Activated naive CD8-positive, alpha-beta T cell treated with anti-CD3 and anti-CD28 coated beads, Interleukin-2, amount 50 U/mL, for 24 hours (primary cell): ENCODE measurements around the gene GAP43.

Experiments used
- ATAC-seq: fragments of 150-1000 bp; cut with Tn5 transposase; one replicate; pipeline ENCODE4 v1.10.0; 2021
- DNase-seq: peaks from one replicate; pipeline ENCODE4 v3.0.0; 2021
- H3K27ac Mint-ChIP-seq: one replicate; pipeline ENCODE4 v1.8.0; 2021; ENCODE audit warnings: mild to moderate bottlenecking, mixed read lengths
- H3K27me3 Mint-ChIP-seq: one replicate; pipeline ENCODE4 v1.8.0; 2021; ENCODE audit warnings: mixed read lengths
- H3K36me3 Mint-ChIP-seq: one replicate; pipeline ENCODE4 v1.8.0; 2021; ENCODE audit warnings: low read depth, mixed read lengths
- H3K4me1 Mint-ChIP-seq: one replicate; pipeline ENCODE4 v1.8.0; 2021; ENCODE audit warnings: mixed read lengths
- H3K4me3 Mint-ChIP-seq: one replicate; pipeline ENCODE4 v1.8.0; 2021; ENCODE audit warnings: mild to moderate bottlenecking, moderate library complexity, mixed read lengths
- H3K9me3 Mint-ChIP-seq: one replicate; pipeline ENCODE4 v1.8.0; 2021; ENCODE audit warnings: mixed read lengths

GAP43 gene

GRCh38 chr3:115691964-115692363, 68.7 kb downstream of the GAP43 start:
- Mint-ChIP-seq H3K27me3 (peaks cover 6% of the 10 kb centered on the region), H3K4me3 (no peak overlapping the region), H3K9me3 (no peaks in the 10 kb centered on the region), H3K27ac (no peak overlapping the region), H3K4me1 (no peaks in the 10 kb centered on the region), H3K36me3 (no peaks in the 10 kb centered on the region)
- DNase-seq (no peak), ATAC-seq (no peak)

- DNase-seq (peak; percentile 68), ATAC-seq (peak; percentile 87)
- Mint-ChIP-seq H3K9me3 (no peaks in the 10 kb centered on the region), H3K27ac (no peak overlapping the region), H3K36me3 (no peaks in the 10 kb centered on the region), H3K4me1 (no peaks in the 10 kb centered on the region), H3K4me3 (no peak overlapping the region), H3K27me3 (peaks cover 6% of the 10 kb centered on the region)
These were observed 69.7 kb downstream of the GAP43 start for GRCh38 chr3:115692887-115693524.

- Mint-ChIP-seq H3K4me3 (no peak overlapping the region), H3K27me3 (peaks cover 7% of the 10 kb centered on the region), H3K36me3 (no peaks in the 10 kb centered on the region), H3K9me3 (no peaks in the 10 kb centered on the region), H3K27ac (no peak overlapping the region), H3K4me1 (no peaks in the 10 kb centered on the region)
- ATAC-seq (no peak), DNase-seq (no peak)
These were observed 70.6 kb downstream of the GAP43 start for GRCh38 chr3:115693868-115694267.

- no peak overlapping the region for H3K4me3 Mint-ChIP-seq
- ATAC-seq: no peak
- H3K27ac Mint-ChIP-seq: no peak overlapping the region
- no peak for DNase-seq
- no peaks in the 10 kb centered on the region for H3K4me1 Mint-ChIP-seq
- H3K27me3 Mint-ChIP-seq: peaks cover 7% of the 10 kb centered on the region
- no peaks in the 10 kb centered on the region for H3K36me3 Mint-ChIP-seq
- H3K9me3 Mint-ChIP-seq: no peaks in the 10 kb centered on the region
These were observed 71.8 kb downstream of the GAP43 start for GRCh38 chr3:115695090-115695489.

- Mint-ChIP-seq H3K27me3 (peaks cover 7% of the 10 kb centered on the region), H3K36me3 (no peaks in the 10 kb centered on the region), H3K4me1 (no peaks in the 10 kb centered on the region), H3K9me3 (no peaks in the 10 kb centered on the region), H3K4me3 (no peak overlapping the region), H3K27ac (no peak overlapping the region)
- DNase-seq (no peak), ATAC-seq (no peak)
These were observed 74.1 kb downstream of the GAP43 start for GRCh38 chr3:115697263-115698053.

GRCh38 chr3:115698851-115699591, 75.7 kb downstream of the GAP43 start:
- no peak overlapping the region for H3K27ac Mint-ChIP-seq
- no peaks in the 10 kb centered on the region for H3K9me3 Mint-ChIP-seq
- ATAC-seq (no peak), DNase-seq (no peak)
- no peaks in the 10 kb centered on the region for H3K4me1 Mint-ChIP-seq
- H3K27me3 Mint-ChIP-seq: peaks cover 7% of the 10 kb centered on the region
- no peaks in the 10 kb centered on the region for H3K36me3 Mint-ChIP-seq
- H3K4me3 Mint-ChIP-seq: no peak overlapping the region

GRCh38 chr3:115699706-115700105, 76.4 kb downstream of the GAP43 start:
- Mint-ChIP-seq H3K9me3 (no peaks in the 10 kb centered on the region), H3K36me3 (no peaks in the 10 kb centered on the region)
- no peak for ATAC-seq

GRCh38 chr3:115702598-115702997, 79.3 kb downstream of the GAP43 start:
- DNase-seq (no peak), ATAC-seq (no peak)
- H3K4me1 Mint-ChIP-seq: no peaks in the 10 kb centered on the region
- peaks cover 5% of the 10 kb centered on the region for H3K27me3 Mint-ChIP-seq
- H3K27ac Mint-ChIP-seq: no peak overlapping the region
- no peaks in the 10 kb centered on the region for H3K9me3 Mint-ChIP-seq
- H3K36me3 Mint-ChIP-seq: no peaks in the 10 kb centered on the region
- no peak overlapping the region for H3K4me3 Mint-ChIP-seq

More at GRCh38 chr3:115699706-115700105, 76.4 kb downstream of the GAP43 start:
- peaks cover 7% of the 10 kb centered on the region for H3K27me3 Mint-ChIP-seq
- no peak overlapping the region for H3K4me3 Mint-ChIP-seq
- no peak for DNase-seq
- H3K27ac Mint-ChIP-seq: no peak overlapping the region
- no peaks in the 10 kb centered on the region for H3K4me1 Mint-ChIP-seq

GRCh38 chr3:115704661-115705338, 81.5 kb downstream of the GAP43 start:
- H3K4me3 Mint-ChIP-seq: no peak overlapping the region
- no peaks in the 10 kb centered on the region for H3K9me3 Mint-ChIP-seq
- no peak for ATAC-seq
- H3K27me3 Mint-ChIP-seq: peaks cover 10% of the 10 kb centered on the region
- no peaks in the 10 kb centered on the region for H3K36me3 Mint-ChIP-seq
- H3K4me1 Mint-ChIP-seq: no peaks in the 10 kb centered on the region
- DNase-seq: no peak
- no peak overlapping the region for H3K27ac Mint-ChIP-seq

- no peak for DNase-seq
- H3K9me3 Mint-ChIP-seq: no peaks in the 10 kb centered on the region
- no peaks in the 10 kb centered on the region for H3K36me3 Mint-ChIP-seq
- H3K4me1 Mint-ChIP-seq: no peaks in the 10 kb centered on the region
- H3K27me3 Mint-ChIP-seq: peaks cover 10% of the 10 kb centered on the region
- H3K4me3 Mint-ChIP-seq: no peak overlapping the region
- no peak overlapping the region for H3K27ac Mint-ChIP-seq
- ATAC-seq: no peak
These were observed 83.1 kb downstream of the GAP43 start for GRCh38 chr3:115706311-115706829.

GRCh38 chr3:115708540-115708939, 85.2 kb downstream of the GAP43 start:
- peaks cover 15% of the 10 kb centered on the region for H3K27me3 Mint-ChIP-seq
- DNase-seq (no peak), ATAC-seq (no peak)
- no peaks in the 10 kb centered on the region for H3K9me3 Mint-ChIP-seq
- H3K36me3 Mint-ChIP-seq: no peaks in the 10 kb centered on the region
- no peak overlapping the region for H3K27ac Mint-ChIP-seq
- no peaks in the 10 kb centered on the region for H3K4me1 Mint-ChIP-seq
- no peak overlapping the region for H3K4me3 Mint-ChIP-seq

GRCh38 chr3:115709093-115709492, 85.8 kb downstream of the GAP43 start:
- no peak overlapping the region for H3K27ac Mint-ChIP-seq
- H3K4me1 Mint-ChIP-seq: no peaks in the 10 kb centered on the region
- no peak overlapping the region for H3K4me3 Mint-ChIP-seq
- no peaks in the 10 kb centered on the region for H3K36me3 Mint-ChIP-seq
- no peaks in the 10 kb centered on the region for H3K9me3 Mint-ChIP-seq
- peaks cover 15% of the 10 kb centered on the region for H3K27me3 Mint-ChIP-seq
- DNase-seq (no peak), ATAC-seq (no peak)

GRCh38 chr3:115709931-115710330, 86.6 kb downstream of the GAP43 start:
- no peak overlapping the region for H3K4me3 Mint-ChIP-seq
- no peak for ATAC-seq

GRCh38 chr3:115710799-115711198, 87.5 kb downstream of the GAP43 start:
- Mint-ChIP-seq H3K9me3 (no peaks in the 10 kb centered on the region), H3K4me3 (no peak overlapping the region), H3K36me3 (no peaks in the 10 kb centered on the region), H3K27ac (no peak overlapping the region), H3K4me1 (no peaks in the 10 kb centered on the region), H3K27me3 (peaks cover 15% of the 10 kb centered on the region)
- ATAC-seq (no peak), DNase-seq (no peak)

More at GRCh38 chr3:115709931-115710330, 86.6 kb downstream of the GAP43 start:
- no peak for DNase-seq
- Mint-ChIP-seq H3K4me1 (no peaks in the 10 kb centered on the region), H3K36me3 (no peaks in the 10 kb centered on the region), H3K27me3 (peaks cover 15% of the 10 kb centered on the region), H3K27ac (no peak overlapping the region), H3K9me3 (no peaks in the 10 kb centered on the region)
